ENCODE data around the gene CTSG. TPM values are rescaled to one million over a fixed set of nuclear protein-coding genes. Genes with fewer than 3 reads are reported as not detected.

CTSG gene
- total RNA-seq, 1 experiment from 2014 or later: not detected

- Histone ChIP-seq H3K4me1 (ENCODE audit: insufficient read depth, low read length) (0 out of 2 replicates have a peak, but pooled peaks cover 3% of the 10 kb centered on the region), H3T11ph (ENCODE audit: low read length) (no peak overlapping the region), H3K9me3 (ENCODE audit: control insufficient read depth, low read depth, low read length) (no peaks in the 10 kb centered on the region), H2BK12ac (ENCODE audit: insufficient read length, low read depth, low read length) (no peak overlapping the region), H3K4me2 (ENCODE audit: insufficient read depth, insufficient read length, low read length) (no peak overlapping the region), H4K20me1 (ENCODE audit: control insufficient read depth, insufficient read depth, insufficient read length) (no peaks in the 10 kb centered on the region), H2BK15ac (ENCODE audit: low read depth, low read length) (no peak overlapping the region), H3K4ac (ENCODE audit: low read depth, low read length) (no peak overlapping the region), H2BK120ac (ENCODE audit: low read depth, low read length, poor library complexity, severe bottlenecking) (no peak overlapping the region), H3K27ac (ENCODE audit: insufficient read length, low read depth, low read length) (no peak overlapping the region), H4K5ac (ENCODE audit: insufficient read length, low read depth, low read length) (no peak overlapping the region), H3K14ac (ENCODE audit: insufficient read depth, low read length) (no peak overlapping the region), H3K18ac (ENCODE audit: insufficient read length, low read depth, low read length) (no peak overlapping the region), H2BK20ac (ENCODE audit: low read depth, low read length, poor library complexity, severe bottlenecking) (no peak overlapping the region), H3K9ac (ENCODE audit: extremely low read depth, insufficient read length, low read length) (no peak overlapping the region), H3K23ac (ENCODE audit: insufficient read length, low read depth, low read length) (no peak overlapping the region), H3K79me2 (ENCODE audit: insufficient read depth, low read length) (no peaks in the 10 kb centered on the region), H3K23me2 (ENCODE audit: insufficient read length, low read depth, low read length, poor library complexity, severe bottlenecking) (peaks cover 3% of the 10 kb centered on the region), H4K8ac (replicated peaks; ENCODE audit: insufficient read length, low read depth, low read length) (no peak overlapping the region), H3K56ac (ENCODE audit: insufficient read length, low read depth, low read length) (no peak overlapping the region), H2AFZ (ENCODE audit: low read length) (no peak overlapping the region), H4K91ac (ENCODE audit: insufficient read length, low read depth, low read length) (no peak overlapping the region), H3K79me1 (ENCODE audit: insufficient read depth, low read depth, low read length, poor library complexity, severe bottlenecking) (no peaks in the 10 kb centered on the region), H3K27me3 (ENCODE audit: insufficient read depth, low read length) (no peaks in the 10 kb centered on the region), H2AK5ac (ENCODE audit: insufficient read length, low read length) (no peak overlapping the region), H2BK5ac (ENCODE audit: insufficient read length, low read length) (no peak overlapping the region)
- H3K27ac Mint-ChIP-seq: no peak overlapping the region
- peaks cover 0 to 76% of the 10 kb centered on the region in 2 experiments; a peak in 2 of 5 replicates for H3K9me3 Mint-ChIP-seq
- peaks cover 3% of the 10 kb centered on the region for H3K27me3 Mint-ChIP-seq (ENCODE audit: low read depth)
- no peak for DNase-seq
- H3K4me3 Mint-ChIP-seq: no peak overlapping the region
- TF ChIP-seq CTCF (conservative IDR thresholded peaks at IDR 0.05): no peak
- H3K36me3 Mint-ChIP-seq (ENCODE audit: insufficient read depth in 1 of 3, low read depth in 3 of 3): peaks cover 0 to 29% (median 0%) of the 10 kb centered on the region in 3 experiments; a peak in 2 of 7 replicates
- no peaks in the 10 kb centered on the region for H3K4me1 Mint-ChIP-seq
- no CpG with 5 or more reads among the region's 2 CpGs for WGBS (ENCODE audit: extremely low coverage, insufficient read length, low lambda C conversion rate)
Observed at GRCh38 chr14:24578558-24578957, 2.5 kb upstream of the CTSG start.

Measured in H9 (cell line).